DND-41 (cell line): ENCODE results near the gene JOSD2.

Experiments used
- ATAC-seq: fragments of 200-7000 bp; cut with Tn5 transposase; 3 replicates; pipeline ENCODE4 v1.9.1; 2021; ENCODE audit warnings: low read depth; ENCODE audit not compliant: insufficient read depth
- DNase-seq: peaks from one replicate; pipeline ENCODE4 v3.0.0-alpha.2; 2020
- H2AFZ ChIP-seq: 2 replicates; pipeline ENCODE4 v1.6.0; 2012; ENCODE audit warnings: low read depth, low read length
- H3K27ac ChIP-seq: 2 replicates; pipeline ENCODE4 v1.5.1; 2012; ENCODE audit warnings: low read length, inconsistent platforms
- H3K27me3 ChIP-seq: fragments of 200-600 bp; sonication (generic); 2 replicates; pipeline ENCODE4 v1.6.0; 2012; ENCODE audit warnings: low read length, mild to moderate bottlenecking, inconsistent platforms; ENCODE audit not compliant: insufficient read depth, poor library complexity
- H3K36me3 ChIP-seq: 2 replicates; pipeline ENCODE4 v1.5.1; 2012; ENCODE audit warnings: low read length, inconsistent platforms; ENCODE audit not compliant: insufficient read depth
- H3K4me1 ChIP-seq: 2 replicates; pipeline ENCODE4 v1.5.1; 2012; ENCODE audit warnings: mild to moderate bottlenecking, low read length; ENCODE audit not compliant: insufficient read depth
- H3K4me2 ChIP-seq: 2 replicates; pipeline ENCODE4 v1.6.0; 2012; ENCODE audit warnings: mild to moderate bottlenecking, moderate library complexity, low read length, inconsistent platforms; ENCODE audit not compliant: insufficient read depth
- H3K4me3 ChIP-seq, 2 experiments: fragments of 200-600 bp in 1 of 2; shearing (Covaris generic) in 1 of 2; 2 replicates each; pipeline ENCODE4 v1.5.1; 2012 to 2016; ENCODE audit warnings: inconsistent platforms in 2 of 2, low read length in 2 of 2, mild to moderate bottlenecking in 2 of 2, low read depth in 1 of 2, moderate library complexity in 1 of 2
- H3K79me2 ChIP-seq: 2 replicates; pipeline ENCODE4 v1.6.0; 2012; ENCODE audit warnings: low read length, inconsistent platforms; ENCODE audit not compliant: insufficient read depth
- H3K9ac ChIP-seq: 2 replicates; pipeline ENCODE4 v1.6.0; 2012; ENCODE audit warnings: low read depth, mild to moderate bottlenecking, inconsistent platforms, low read length, moderate library complexity
- H3K9me3 ChIP-seq: 2 replicates; pipeline ENCODE4 v1.5.1; 2012; ENCODE audit warnings: low read length, moderate library complexity, mild to moderate bottlenecking, inconsistent platforms; ENCODE audit not compliant: insufficient read depth, severe bottlenecking
- H4K20me1 ChIP-seq: 2 replicates; pipeline ENCODE4 v1.6.0; 2012; ENCODE audit warnings: low read length; ENCODE audit not compliant: insufficient read depth
- CTCF ChIP-seq: IDR thresholded peaks from 2 replicates; pipeline ENCODE4 v1.5.1; 2012; ENCODE audit warnings: borderline replicate concordance, low read length, moderate library complexity, mild to moderate bottlenecking; ENCODE audit not compliant: poor library complexity, severe bottlenecking; ENCODE audit errors: extremely low read depth
- EZH2 ChIP-seq: IDR thresholded peaks from 3 replicates; pipeline ENCODE4 v1.6.1; 2012; ENCODE audit warnings: borderline replicate concordance, low read depth, mild to moderate bottlenecking, moderate library complexity, low read length, inconsistent platforms; ENCODE audit not compliant: severe bottlenecking

The JOSD2 gene

GRCh38 chr19:50558039-50558438 is 47.0 kb upstream of the JOSD2 start:
- Histone ChIP-seq H3K9me3 (no peaks in the 10 kb centered on the region), H3K27ac (no peak overlapping the region), H3K27me3 (peaks cover 2% of the 10 kb centered on the region), H2AFZ (no peak overlapping the region), H3K79me2 (no peaks in the 10 kb centered on the region), H3K4me3 (no peak overlapping the region), H3K36me3 (no peaks in the 10 kb centered on the region), H3K9ac (no peak overlapping the region), H3K4me1 (0 out of 2 replicates have a peak, but pooled peaks cover 5% of the 10 kb centered on the region), H3K4me2 (no peak overlapping the region), H4K20me1 (no peaks in the 10 kb centered on the region)
- DNase-seq (no peak), ATAC-seq (no peak)
- TF ChIP-seq EZH2 (no peak), CTCF (no peak)

- DNase-seq (no peak), ATAC-seq (no peak)
- Histone ChIP-seq H3K4me3 (no peak overlapping the region), H3K4me1 (0 out of 2 replicates have a peak, but pooled peaks cover 5% of the 10 kb centered on the region), H3K9me3 (no peaks in the 10 kb centered on the region), H2AFZ (no peak overlapping the region), H3K27ac (no peak overlapping the region), H3K4me2 (no peak overlapping the region), H3K79me2 (no peaks in the 10 kb centered on the region), H3K9ac (no peak overlapping the region), H3K27me3 (peaks cover 2% of the 10 kb centered on the region), H3K36me3 (no peaks in the 10 kb centered on the region), H4K20me1 (no peaks in the 10 kb centered on the region)
- TF ChIP-seq EZH2 (no peak), CTCF (no peak)
Measured at GRCh38 chr19:50557009-50557613, 46.1 kb upstream of the JOSD2 start.

GRCh38 chr19:50556282-50557008 is 45.5 kb upstream of the JOSD2 start:
- peaks cover 2% of the 10 kb centered on the region for H3K27me3 ChIP-seq
- peak; percentile 62 for DNase-seq
- no peak overlapping the region for H3K27ac ChIP-seq
- no peak overlapping the region for H3K9ac ChIP-seq
- H3K79me2 ChIP-seq, result no peaks in the 10 kb centered on the region
- H2AFZ ChIP-seq, result no peak overlapping the region
- H3K4me2 ChIP-seq, result 0 out of 2 replicates have a peak overlapping the region, but pooled peaks have one; percentile 9
- no peak overlapping the region for H3K4me3 ChIP-seq
- ATAC-seq, result peak; percentile 72
- no peak for TF ChIP-seq EZH2
- TF ChIP-seq CTCF, result peak; percentile 84
- H3K9me3 ChIP-seq, result no peaks in the 10 kb centered on the region
- 0 out of 2 replicates have a peak, but pooled peaks cover 5% of the 10 kb centered on the region for H3K4me1 ChIP-seq
- no peaks in the 10 kb centered on the region for H3K36me3 ChIP-seq
- no peaks in the 10 kb centered on the region for H4K20me1 ChIP-seq
